GM21390 (cell line): ENCODE data around the gene MESP1.
"Not testable (repeated sequence)": the region's sequence is repeated elsewhere in the genome, so short reads cannot be mapped to it uniquely, and the experiment has no call there.

Experiments
- ATAC-seq: cut with Tn5 transposase; IDR thresholded peaks from one replicate; pipeline ENCODE4 v1.9.1; 2021; ENCODE audit not compliant: unreplicated experiment

MESP1 gene, protein sequence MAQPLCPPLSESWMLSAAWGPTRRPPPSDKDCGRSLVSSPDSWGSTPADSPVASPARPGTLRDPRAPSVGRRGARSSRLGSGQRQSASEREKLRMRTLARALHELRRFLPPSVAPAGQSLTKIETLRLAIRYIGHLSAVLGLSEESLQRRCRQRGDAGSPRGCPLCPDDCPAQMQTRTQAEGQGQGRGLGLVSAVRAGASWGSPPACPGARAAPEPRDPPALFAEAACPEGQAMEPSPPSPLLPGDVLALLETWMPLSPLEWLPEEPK

DNA sequence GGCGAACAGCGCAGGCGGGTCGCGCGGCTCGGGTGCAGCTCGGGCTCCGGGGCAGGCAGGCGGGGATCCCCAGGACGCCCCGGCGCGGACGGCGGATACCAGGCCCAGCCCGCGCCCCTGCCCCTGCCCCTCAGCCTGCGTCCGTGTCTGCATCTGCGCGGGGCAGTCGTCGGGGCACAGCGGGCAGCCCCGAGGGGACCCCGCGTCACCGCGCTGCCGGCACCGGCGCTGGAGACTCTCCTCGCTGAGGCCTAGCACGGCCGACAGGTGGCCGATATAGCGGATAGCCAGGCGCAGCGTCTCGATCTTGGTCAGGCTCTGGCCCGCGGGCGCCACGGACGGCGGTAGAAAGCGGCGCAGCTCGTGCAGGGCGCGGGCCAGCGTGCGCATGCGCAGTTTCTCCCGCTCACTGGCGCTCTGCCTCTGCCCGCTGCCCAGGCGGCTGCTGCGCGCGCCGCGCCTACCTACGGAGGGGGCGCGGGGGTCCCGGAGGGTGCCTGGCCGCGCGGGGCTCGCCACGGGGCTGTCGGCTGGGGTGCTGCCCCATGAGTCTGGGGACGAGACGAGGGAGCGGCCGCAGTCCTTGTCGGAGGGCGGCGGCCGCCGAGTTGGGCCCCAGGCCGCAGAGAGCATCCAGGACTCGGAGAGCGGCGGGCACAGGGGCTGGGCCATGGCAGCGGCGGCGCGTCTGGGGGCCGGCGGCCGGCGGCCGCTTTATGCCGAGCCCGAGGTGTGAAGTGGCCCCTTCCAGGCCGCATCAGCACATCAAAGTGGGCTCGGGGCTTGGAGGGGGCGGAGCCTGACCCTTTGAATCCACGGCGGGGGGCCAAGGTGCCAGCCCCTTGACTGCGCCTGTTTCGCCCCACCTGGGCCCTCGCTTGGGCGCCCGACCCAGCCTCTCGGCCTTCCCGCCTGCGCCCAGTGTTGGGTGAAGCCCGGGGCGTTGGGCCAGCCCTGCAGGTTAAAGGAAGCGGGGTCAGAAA is at the start of gene MESP1:
Gene MESP1, minus strand, starts transcription at position 690 of the 983 bp plus-strand sequence. Its CDS starts 18 bp downstream, at position 672.
- ATAC-seq: peak; percentile 91

DNA sequence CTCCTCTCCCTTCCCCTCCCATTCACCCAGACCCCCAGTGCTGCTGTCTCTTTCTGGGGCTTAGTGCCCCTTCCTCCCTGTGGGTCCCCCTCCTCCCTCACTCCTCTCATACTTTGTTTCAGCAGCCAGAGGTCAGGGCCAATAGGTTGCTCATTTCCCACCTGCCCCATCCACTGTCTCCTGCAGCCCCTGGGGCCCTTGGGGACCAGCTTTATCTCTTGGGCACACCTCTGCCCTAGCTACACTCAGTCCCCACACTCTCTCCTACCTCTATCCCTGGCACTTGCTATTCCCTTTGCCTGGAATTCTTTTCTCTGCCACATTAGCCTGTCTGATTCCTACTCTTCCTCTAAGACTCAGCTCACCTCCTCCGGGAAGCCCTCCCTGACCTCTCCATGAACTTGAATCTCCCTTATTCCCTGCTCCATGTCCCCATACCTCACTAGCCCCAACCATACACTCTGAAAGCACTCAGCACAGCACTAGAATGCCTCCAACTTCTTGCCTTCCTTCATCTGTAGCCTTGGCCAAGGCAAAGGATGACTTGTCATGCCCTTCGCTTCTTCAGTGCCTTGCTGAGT is 49.0 kb upstream of the MESP1 start:
- no peak for ATAC-seq

DNA sequence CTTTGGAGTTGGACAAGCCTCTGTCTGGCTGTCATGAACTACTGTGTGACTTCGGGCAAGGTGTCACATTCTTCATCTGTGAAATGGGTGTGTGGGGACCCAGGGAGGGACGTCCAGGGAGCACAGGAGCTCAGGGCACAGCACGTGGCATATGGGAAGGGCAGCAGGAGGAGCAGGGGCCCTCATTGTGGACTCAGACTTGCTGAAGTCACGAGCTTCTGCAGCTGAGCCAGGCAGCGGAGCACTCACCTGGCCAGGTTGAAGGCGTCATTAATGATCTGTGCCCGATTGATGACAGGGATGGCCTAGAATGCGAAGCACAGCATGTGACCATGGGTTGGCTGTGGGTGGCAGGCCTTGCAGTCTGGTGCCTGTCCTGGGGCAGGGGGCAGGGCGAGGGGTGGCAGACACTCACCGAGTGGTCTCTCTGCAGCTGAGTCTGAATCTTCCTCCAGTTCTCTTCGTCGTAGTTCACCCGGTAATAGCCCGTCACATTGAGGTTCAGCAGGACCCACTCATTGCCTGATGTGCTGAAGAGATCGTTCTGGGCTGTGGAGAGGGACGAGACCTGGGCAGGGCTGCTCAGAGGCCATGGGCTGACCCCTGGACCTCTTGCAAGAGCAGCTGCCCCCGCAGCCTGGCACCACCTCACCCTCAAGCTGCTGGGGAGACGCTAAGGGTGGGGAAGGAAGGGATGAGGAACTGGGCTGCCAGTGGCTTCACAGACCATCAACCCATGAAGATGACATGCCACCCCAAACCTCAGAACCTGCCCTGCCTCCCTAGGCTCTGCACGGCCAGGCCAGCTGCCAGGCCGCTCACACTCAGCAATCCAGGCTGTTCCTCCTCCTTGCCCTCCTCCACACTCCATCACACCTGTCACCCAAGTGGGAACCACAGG is 48.2 kb upstream of the MESP1 start:
- ATAC-seq: no peak

DNA sequence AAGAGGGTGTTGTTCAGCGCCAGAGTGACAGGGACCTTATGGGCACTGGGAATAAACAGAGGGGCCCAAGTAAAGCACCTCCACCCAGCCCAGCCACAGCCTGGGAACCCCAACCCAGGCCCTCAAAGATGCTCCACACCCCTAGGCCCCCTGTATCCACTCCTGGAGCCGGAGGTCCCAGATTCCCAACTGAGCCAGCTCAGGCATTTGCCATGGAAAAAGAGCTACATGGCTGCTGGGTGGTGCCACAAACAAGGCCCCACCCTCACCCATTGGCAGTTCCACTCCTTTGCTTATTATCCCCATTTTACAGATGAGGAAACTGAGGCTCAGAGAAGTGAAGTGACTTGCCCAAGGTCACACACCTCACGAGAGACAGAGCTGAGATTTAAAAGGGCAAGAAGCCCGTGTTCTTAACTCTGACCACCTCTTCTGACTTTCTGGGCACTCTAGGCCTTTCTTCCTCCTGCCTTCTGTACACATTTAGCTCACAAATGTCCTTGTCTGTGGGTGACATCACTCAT is 46.7 kb upstream of the MESP1 start:
- no peak for ATAC-seq

DNA sequence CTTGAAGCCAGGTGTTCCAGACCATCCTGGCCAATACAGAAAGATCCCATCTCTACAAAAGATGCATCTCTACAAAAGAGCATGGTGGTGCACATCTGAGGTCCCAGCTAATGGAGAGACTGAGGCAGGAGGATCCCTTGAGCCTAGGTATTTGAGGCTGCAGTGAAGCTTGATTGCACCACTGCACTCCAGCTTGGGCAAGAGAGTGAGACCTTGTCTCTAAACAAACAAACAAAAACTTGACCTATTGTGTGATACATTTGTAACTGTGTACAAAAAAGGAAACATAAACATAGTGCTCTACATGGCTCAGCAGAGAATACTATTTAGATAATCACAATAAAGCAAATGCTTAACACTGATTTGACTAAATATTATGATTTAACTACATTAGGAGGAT is 44.9 kb upstream of the MESP1 start:
- ATAC-seq: no peak

DNA sequence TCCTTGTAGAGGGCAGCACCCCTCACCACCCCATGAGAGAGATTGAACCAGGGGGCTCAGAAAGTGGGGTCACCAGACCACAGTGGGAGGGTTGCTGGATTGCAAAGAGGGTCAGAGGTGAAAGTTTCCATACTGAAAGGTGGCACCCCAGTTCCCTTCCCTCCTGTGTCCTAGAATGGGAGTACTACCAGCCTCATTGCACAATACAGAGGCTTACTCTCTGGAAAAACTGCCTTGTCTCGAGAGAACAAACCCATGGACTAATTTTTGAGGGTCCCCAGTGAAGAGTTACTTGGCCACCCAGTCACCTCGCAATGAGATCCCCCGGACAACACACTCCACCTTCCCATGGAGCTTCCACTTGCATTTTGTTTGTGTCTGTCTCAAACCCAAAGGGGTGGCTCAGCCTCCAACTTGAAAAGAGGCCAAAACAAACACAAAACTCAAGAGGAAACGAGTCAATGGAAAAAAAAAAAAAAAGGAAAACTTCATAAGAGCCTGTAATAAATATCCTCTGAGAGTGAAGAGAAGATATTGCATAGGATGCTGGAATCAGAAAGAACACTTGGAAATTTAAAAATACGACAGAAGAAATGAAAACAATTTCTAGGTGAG is 43.7 kb upstream of the MESP1 start:
- ATAC-seq: no peak

DNA sequence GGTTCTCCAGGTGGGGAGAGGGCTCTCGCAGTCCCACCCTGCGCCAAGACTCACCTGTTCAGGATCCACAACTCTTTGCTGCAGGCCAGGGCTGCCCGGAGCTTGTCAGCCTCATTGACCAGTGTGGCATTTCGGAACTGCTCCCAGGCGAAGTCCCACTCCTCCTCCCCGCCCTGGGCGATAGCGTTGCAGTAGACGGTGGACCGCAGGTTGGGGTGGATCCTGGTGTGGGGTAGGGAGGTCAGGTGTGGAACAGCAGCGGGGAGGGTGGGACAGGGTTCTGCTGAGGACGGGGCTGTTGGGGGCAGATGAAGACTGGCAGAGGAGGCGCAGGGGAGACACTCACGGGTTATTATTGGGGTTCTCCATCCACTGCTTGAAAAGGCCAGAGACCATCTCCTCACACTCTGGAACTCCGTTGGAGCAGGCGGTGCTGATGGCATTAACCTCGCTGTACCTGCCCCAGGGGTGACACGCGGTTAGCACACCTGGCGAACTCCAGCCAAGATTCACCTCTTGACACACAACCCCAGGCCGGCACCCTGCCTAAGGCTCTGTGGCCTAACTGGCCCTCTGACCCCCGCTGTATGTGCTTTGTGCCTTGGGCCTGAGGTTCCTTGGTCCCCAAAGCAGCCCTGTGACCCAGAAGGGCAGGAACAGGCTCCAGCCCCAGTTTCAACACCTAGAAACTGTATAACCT is 41.2 kb upstream of the MESP1 start:
- ATAC-seq: no peak

DNA sequence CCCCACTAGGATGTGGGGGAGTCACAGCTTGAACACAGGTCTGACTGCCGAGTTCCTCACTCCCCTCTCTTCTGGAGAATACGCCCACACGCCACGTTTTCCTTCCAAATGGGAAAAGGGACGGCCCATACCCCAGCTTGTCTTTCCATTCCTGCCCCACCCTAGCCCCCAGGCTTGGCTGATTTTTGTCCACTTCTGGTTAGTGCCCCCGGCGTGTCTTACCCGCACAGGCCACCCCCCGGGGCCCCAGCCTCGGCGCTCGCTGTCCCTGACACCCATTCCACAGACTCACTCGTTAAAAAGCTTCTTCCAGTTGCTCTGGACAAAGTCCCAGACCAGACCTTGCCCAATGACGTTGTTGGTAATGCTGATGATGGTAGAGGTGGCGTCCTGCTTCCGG is 39.6 kb upstream of the MESP1 start:
- no peak for ATAC-seq

DNA sequence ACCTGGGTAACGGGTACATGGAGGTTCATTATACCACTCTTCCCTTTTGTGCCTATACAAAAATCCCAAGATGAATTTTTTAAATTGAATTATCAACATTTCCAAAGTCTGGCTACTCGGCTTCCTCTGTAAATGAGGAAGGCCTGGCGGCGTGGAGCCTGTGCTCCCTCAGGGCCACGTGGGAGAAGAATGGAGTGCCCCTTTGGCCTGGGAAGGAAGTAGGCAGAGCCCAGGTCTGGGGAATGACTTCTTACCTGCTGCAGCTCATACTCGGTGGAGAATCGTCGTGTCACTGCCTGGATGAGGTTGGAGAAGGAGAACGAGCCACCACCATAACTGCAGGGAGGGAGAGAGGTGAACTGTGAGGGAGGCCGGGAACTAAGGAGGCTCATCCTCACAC is 39.2 kb upstream of the MESP1 start:
- no peak for ATAC-seq

DNA sequence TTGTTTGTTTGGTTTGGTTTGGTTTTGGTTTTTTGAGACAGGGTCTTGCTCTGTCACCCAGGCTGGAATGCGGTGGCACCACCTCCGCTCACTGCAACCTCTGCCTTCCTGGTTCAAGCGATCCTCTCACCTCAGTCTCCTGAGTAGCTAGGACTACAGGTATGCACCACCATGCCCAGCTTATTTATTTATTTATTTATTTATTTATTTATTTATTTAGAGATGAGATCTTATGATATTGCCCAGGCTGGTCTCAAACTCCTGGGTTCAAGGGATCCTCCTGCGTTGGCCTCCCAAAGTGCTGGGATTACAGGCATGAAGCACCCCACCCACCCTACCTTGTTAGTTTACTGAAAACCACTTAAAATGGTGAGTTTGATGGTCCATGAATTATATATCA is 37.5 kb upstream of the MESP1 start:
- not testable (repeated sequence) for ATAC-seq

DNA sequence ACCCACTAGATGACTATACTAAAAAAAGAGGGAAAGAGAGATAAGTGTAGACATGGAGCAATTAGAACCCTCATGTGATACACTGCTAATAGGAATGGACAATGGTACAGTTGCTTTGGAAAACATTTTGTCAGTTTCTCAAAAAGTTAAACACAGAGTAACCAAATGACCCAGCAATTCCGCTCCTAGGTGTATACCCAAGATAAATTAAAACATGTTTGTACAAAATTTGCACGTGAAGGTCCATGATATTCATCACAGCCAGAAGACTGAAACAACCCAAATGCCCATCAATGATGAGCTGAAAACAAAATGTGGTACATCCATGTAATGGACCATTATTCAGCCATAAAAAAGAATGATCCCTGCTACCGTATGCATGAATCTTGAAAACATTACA is 36.9 kb upstream of the MESP1 start:
- no peak for ATAC-seq

DNA sequence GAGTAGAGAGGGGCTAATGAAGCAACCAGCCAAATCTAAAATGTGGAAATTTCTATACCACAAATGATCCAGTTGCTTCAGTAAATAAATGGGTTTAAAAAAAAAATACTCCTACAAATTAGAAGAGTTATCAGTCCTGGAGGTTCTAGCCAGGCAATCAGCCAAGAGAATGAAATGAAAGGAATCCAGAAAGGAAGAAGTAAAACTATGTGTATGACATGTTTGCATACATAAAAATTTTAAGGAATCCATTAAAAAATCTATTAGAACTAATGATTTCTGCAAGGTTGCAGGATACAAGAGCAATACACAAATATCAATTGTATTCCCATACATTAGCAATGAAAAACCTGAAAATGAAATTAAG is 34.7 kb upstream of the MESP1 start:
- no peak for ATAC-seq

DNA sequence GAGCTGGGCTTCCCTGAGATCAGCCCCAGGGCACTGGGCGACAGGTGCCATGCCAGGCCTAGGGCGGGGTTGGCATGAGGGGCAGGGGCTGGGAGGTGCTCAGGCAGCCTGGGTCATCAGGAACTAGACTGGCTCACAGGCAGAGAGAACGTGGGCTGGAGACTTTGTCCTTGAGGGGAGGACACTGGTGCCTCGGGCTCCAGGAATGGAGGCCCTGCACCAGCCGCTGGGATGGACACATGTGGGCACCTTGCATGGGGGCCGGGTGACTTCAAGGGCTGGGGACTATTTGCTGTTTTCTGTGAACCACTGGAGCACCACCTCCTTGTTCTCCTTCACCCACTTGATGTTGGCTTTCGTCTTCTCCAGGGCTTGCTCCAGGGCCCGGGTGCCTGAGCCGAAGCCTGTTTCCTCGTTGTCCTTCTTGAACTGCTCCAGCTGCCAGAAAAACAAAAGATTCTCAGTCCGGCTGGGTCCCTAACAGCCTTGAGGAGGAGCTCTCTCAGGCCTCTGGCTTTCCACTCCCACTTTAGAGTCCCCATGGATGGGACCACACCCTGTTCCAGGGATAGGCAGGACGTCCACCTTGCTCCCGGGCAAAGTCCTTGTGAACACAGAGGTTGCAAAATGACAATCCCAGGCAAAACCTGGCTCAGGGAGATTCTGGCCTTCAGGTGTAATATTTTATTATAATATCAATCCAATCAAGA is 34.2 kb upstream of the MESP1 start:
- no peak for ATAC-seq

DNA sequence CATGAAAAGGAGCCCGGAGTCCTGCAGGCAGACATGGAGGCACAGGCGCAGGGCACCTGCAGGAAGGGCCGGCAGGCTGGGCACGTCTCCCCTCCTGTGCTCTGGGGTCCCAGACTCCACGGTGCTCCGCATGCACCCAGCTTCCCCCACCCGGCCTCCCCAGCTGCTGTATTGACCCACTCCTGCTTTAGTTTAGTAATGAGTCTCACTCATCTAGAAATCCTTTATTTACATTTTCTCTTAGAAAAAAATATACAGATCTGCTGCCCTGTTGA is 33.6 kb upstream of the MESP1 start:
- ATAC-seq: no peak

DNA sequence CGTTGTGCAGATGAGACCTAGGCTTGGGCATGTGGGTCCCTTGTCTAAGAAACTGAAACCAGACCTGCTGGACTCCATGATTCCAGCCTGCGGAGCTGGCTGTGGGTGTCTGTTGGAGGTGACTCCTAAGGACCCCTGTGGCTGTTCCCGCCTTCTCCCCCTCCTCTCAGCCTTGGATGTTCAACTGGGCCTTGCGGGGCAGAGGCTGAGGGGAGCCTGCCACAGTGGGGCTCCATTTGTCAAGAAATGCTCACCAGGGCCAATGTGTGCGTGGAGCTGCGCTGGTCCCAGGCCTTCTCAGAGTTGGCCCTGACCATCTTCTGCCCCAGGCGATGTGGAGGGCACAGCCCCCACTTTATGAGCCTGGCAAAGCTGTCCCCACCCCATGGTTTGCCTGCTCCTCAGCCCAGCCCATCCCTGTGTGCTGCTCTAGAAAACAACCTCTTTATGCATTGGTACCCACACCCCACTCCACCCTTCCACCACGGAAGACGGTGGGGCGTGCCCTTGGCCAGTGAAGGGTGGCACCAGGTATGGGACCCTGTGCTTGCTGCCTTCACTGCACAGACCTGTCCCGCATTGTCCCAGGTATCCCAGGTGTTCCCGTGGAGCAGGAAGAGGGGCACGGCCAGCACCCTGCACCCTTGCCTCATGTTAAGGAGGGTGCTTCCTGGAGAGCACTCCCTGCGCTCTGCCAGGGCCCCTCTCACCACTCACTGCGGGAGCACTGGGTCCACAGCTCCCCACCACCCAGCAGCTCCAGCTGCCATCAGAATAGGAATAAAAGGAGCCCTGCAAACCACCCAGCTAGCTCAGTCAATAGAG is 33.0 kb upstream of the MESP1 start:
- no peak for ATAC-seq

DNA sequence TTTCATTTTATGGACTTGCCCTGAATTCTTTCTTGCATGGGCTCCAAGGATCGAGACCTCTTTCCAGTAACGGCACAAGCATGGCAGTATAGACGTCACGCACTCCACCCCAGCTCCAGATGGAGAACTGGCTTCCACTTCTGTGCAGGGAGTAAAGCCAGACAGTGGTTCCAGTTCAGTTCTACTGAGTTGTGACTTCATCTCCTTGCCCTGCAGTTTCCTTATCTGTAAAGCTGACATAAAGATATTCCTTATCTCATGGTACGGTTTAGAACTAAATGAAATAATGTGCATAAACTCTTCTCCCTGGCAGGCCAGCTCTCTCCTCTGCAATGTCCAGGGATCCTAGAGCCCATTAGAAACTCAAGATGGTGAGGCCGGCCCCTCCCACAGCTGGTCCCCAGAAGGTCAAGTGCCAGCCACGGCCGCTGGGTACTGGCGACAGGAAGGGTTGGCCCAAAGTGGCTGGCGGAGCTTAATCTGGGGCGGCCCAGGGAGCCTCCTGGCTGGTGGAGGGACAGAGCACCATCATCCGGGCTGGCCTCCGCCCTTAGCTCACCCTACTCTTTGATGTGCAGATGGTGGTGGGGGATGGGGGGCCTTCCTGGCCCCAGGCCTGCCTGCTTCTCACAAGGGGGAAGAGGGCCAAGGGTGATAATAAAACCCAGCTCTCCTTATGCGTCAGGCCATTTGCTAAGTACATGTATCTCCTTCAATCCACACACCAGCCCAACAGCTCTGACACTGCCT is 32.2 kb upstream of the MESP1 start:
- ATAC-seq: no peak

DNA sequence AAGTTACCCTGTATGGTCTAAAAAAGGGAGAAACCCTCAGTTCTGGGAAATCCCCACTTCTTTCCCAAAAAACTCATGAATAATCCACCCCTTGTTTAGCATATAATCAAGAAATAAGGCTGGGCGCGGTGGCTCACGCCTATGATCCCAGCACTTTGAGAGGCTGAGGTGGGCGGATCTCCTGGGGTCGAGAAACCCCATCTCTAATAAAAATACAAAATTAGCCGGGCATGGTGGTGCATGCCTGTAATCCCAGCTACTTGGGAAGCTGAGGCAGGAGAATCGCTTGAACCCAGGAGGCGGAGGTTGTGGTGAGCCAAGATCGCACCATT is 31.5 kb upstream of the MESP1 start:
- ATAC-seq: not testable (repeated sequence)
